SK-N-SH (cell line): Measurements from ENCODE around the gene APOOL. TPM values are rescaled to one million over a fixed set of nuclear protein-coding genes. Genes with fewer than 3 reads are reported as not detected.

ENCODE experiments used
- CTCF ChIA-PET: fragments of 300-600, 350-600 bp; formaldehyde crosslinking; extraction: SDS; loops from one replicate; lab custom pipeline; 2021; lab: Yijun Ruan, JAX
- POLR2A ChIA-PET: fragments of 350-600 bp; sonication (Branson Sonifier 250); formaldehyde crosslinking; extraction: SDS; loops from one replicate; lab custom pipeline; 2020; ENCODE audit warnings: antibody characterized with exemption, inconsistent platforms; lab: Yijun Ruan, JAX
- DNase-seq: peaks from one replicate; pipeline ENCODE4 v3.0.0; 2012
- H2AFZ ChIP-seq: fragments of 200-600 bp; sonication (generic); 2 replicates; pipeline ENCODE4 v1.8.1; 2016; ENCODE audit warnings: antibody characterized with exemption, mild to moderate bottlenecking, low read depth
- H3F3A ChIP-seq: fragments of 200-600 bp; sonication (generic); replicated peaks from 2 replicates; pipeline ENCODE3; 2016; ENCODE audit warnings: antibody characterized with exemption, mild to moderate bottlenecking; ENCODE audit not compliant: insufficient read depth
- H3K27ac ChIP-seq, 2 experiments: fragments of 200-500 bp in 1 of 2; fragments of 200-600 bp in 1 of 2; sonication (Bioruptor generic) in 1 of 2; sonication (generic), shearing (Covaris generic) in 1 of 2; 2 replicates each; pipeline versions ENCODE4 v1.5.1 to v1.6.1; 2014 to 2016; ENCODE audit warnings: low read depth in 2 of 2, inconsistent platforms in 1 of 2, low read length in 1 of 2, mild to moderate bottlenecking in 1 of 2, mixed read lengths in 1 of 2
- H3K27me3 ChIP-seq: fragments of 200-600 bp; sonication (generic), shearing (Covaris generic); 2 replicates; pipeline ENCODE4 v1.6.1; 2016; ENCODE audit warnings: mixed run types; ENCODE audit not compliant: insufficient read depth
- H3K36me3 ChIP-seq, 2 experiments: fragments of 200-500 bp in 1 of 2; fragments of 200-600 bp in 1 of 2; sonication (Bioruptor generic) in 1 of 2; sonication (generic) in 1 of 2; replicated peaks in 1 of 2; 2 replicates each; pipeline versions ENCODE3 to v1.5.1; 2014 to 2016; ENCODE audit warnings: low read length in 1 of 2, mild to moderate bottlenecking in 1 of 2; ENCODE audit not compliant: insufficient read depth in 2 of 2, control insufficient read depth in 1 of 2
- H3K4me1 ChIP-seq, 2 experiments: fragments of 200-500 bp in 1 of 2; fragments of 200-600 bp in 1 of 2; sonication (Bioruptor generic) in 1 of 2; sonication (generic), shearing (Covaris generic) in 1 of 2; 2 replicates each; pipeline versions ENCODE4 v1.5.1 to v1.6.1; 2014 to 2016; ENCODE audit warnings: low read depth in 1 of 2, low read length in 1 of 2, mixed run types in 1 of 2; ENCODE audit not compliant: insufficient read depth in 2 of 2, control insufficient read depth in 1 of 2
- H3K4me2 ChIP-seq: fragments of 200-600 bp; sonication (generic), shearing (Covaris generic); 2 replicates; pipeline ENCODE4 v1.6.1; 2017; ENCODE audit warnings: mixed run types
- H3K4me3 ChIP-seq, 2 experiments: fragments of 200-500 bp in 1 of 2; fragments of 200-600 bp in 1 of 2; sonication (Bioruptor generic) in 1 of 2; sonication (generic), shearing (Covaris generic) in 1 of 2; 2 replicates each; pipeline versions ENCODE4 v1.5.1 to v1.8.1; 2014 to 2016; ENCODE audit warnings: low read depth in 2 of 2, inconsistent platforms in 1 of 2, low read length in 1 of 2, mild to moderate bottlenecking in 1 of 2, mixed read lengths in 1 of 2, moderate library complexity in 1 of 2
- H3K79me2 ChIP-seq: fragments of 200-600 bp; sonication (generic); 2 replicates; pipeline ENCODE4 v1.8.1; 2017; ENCODE audit warnings: mild to moderate bottlenecking; ENCODE audit not compliant: insufficient read depth
- H3K9ac ChIP-seq: fragments of 200-600 bp; sonication (generic); 2 replicates; pipeline ENCODE4 v1.6.1; 2017; ENCODE audit warnings: mixed run types
- H3K9me2 ChIP-seq: fragments of 200-600 bp; sonication (generic); 2 replicates; pipeline ENCODE4 v1.6.1; 2017; ENCODE audit warnings: mixed run types
- H3K9me3 ChIP-seq: fragments of 200-600 bp; sonication (generic); 2 replicates; pipeline ENCODE4 v1.6.1; 2017; ENCODE audit warnings: mixed run types, mild to moderate bottlenecking, moderate library complexity
- H4K20me1 ChIP-seq: fragments of 200-600 bp; sonication (generic); 2 replicates; pipeline ENCODE4 v1.6.1; 2017; ENCODE audit warnings: mild to moderate bottlenecking, mixed run types; ENCODE audit not compliant: insufficient read depth
- CHD2 ChIP-seq: fragments of 150-350 bp; IDR thresholded peaks from 2 replicates; pipeline ENCODE4 v1.6.1; 2018; ENCODE audit warnings: low read length; ENCODE audit not compliant: partially characterized antibody
- FOXJ3 ChIP-seq: sonication (generic); formaldehyde crosslinking; IDR thresholded peaks from 2 replicates; pipeline ENCODE4 v1.5.1; 2020; ENCODE audit warnings: mild to moderate bottlenecking, missing genetic modification reagents
- FOXM1 ChIP-seq: IDR thresholded peaks from 2 replicates; pipeline ENCODE4 v1.4.0; 2012; ENCODE audit warnings: low read depth, mild to moderate bottlenecking
- GABPA ChIP-seq: IDR thresholded peaks from 2 replicates; pipeline ENCODE4 v1.4.0; 2012; ENCODE audit warnings: low read depth, mild to moderate bottlenecking
- GATA2 ChIP-seq: sonication (generic); formaldehyde crosslinking; IDR thresholded peaks from 2 replicates; pipeline ENCODE4 v1.5.0; 2020; ENCODE audit warnings: mild to moderate bottlenecking, missing genetic modification reagents
- JUND ChIP-seq: IDR thresholded peaks from 2 replicates; pipeline ENCODE4 v1.4.0; 2012
- MEF2A ChIP-seq: IDR thresholded peaks from 2 replicates; pipeline ENCODE4 v1.4.0; 2012; ENCODE audit warnings: low read depth, borderline replicate concordance
- MXI1 ChIP-seq: IDR thresholded peaks from 2 replicates; pipeline ENCODE4 v1.6.1; 2012; ENCODE audit warnings: mild to moderate bottlenecking, low read depth, low read length, improper control_type of control experiment
- POLR2AphosphoS5 ChIP-seq: IDR thresholded peaks from 2 replicates; pipeline ENCODE4 v1.6.1; 2012; ENCODE audit warnings: low read depth, low read length
- RAD21 ChIP-seq: IDR thresholded peaks from 2 replicates; pipeline ENCODE4 v1.6.1; 2012; ENCODE audit warnings: mild to moderate bottlenecking, low read length
- RCOR1 ChIP-seq: fragments of 150-350 bp; IDR thresholded peaks from 2 replicates; pipeline ENCODE4 v1.6.1; 2017; ENCODE audit warnings: antibody characterized with exemption, low read length
- RXRA ChIP-seq: IDR thresholded peaks from 2 replicates; pipeline ENCODE4 v1.4.0; 2012; ENCODE audit warnings: low read depth, mild to moderate bottlenecking, borderline replicate concordance
- SMC3 ChIP-seq: IDR thresholded peaks from 2 replicates; pipeline ENCODE4 v1.6.1; 2012; ENCODE audit warnings: low read depth, low read length, improper control_type of control experiment
- TAF1 ChIP-seq: IDR thresholded peaks from 2 replicates; pipeline ENCODE4 v1.6.1; 2012; ENCODE audit warnings: low read depth, mild to moderate bottlenecking, low read length, moderate library complexity, borderline replicate concordance
- YY1 ChIP-seq: IDR thresholded peaks from 2 replicates; pipeline ENCODE4 v1.4.0; 2012; ENCODE audit warnings: low read depth, mild to moderate bottlenecking
- WGBS: methylation state at CpG from one replicate; pipeline ENCODE4 v1.1.6; 2017; ENCODE audit warnings: low lambda C conversion rate; 5-methylcytosine and 5-hydroxymethylcytosine counted together
- polyA plus RNA-seq, 3 experiments: library from polyadenylated mRNA; depleted of rRNA; stranded (reverse); fragments of >200 nt; gene quantifications; 2 replicates each; pipeline ENCODE4 v1.2.3, GENCODE V29; 2012
- TF ChIP-seq, protein P1 (sequence below): IDR thresholded peaks from 2 replicates; pipeline ENCODE4 v1.4.0; 2012; ENCODE audit warnings: low read depth
- TF ChIP-seq, protein P2 (sequence below): IDR thresholded peaks from 2 replicates; pipeline ENCODE4; 2012
- TF ChIP-seq, protein P3 (sequence below): fragments of 150-350 bp; IDR thresholded peaks from 2 replicates; pipeline ENCODE4 v1.6.1; 2016; ENCODE audit warnings: mild to moderate bottlenecking, low read depth, low read length
- TF ChIP-seq, protein P4 (sequence below): IDR thresholded peaks from 2 replicates; pipeline ENCODE4 v1.6.1; 2012; ENCODE audit warnings: mild to moderate bottlenecking, low read depth, low read length, moderate library complexity
- TF ChIP-seq, protein P5 (sequence below): IDR thresholded peaks from 2 replicates; pipeline ENCODE4 v1.4.0; 2012; ENCODE audit warnings: low read depth, borderline replicate concordance

The APOOL gene
- polyA plus RNA-seq, 1 of the 3 experiments (the other 2 are of a cell fraction), result 2.4 TPM

DNA sequence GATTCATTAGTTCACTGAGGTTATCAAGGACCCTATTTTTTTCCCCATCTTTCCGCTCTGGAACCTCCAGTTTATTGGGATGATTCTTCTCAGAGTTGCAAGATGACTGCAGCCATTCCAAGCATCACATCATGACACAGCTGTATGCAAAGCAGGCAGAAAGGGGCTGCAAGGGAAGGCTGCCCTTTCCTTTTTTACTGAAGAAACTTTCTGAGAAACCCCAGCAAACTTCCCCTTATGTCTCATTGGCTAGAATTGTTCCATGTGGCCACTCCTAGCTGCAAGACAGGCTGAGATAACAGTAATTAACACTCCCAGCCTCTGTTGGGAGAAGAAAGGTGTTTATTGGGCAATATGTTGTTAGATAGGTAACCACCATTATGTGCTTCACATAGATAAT, 137.3 kb downstream of the APOOL start:
- H3K27ac ChIP-seq, result no peak overlapping the region
- H3K4me1 ChIP-seq, result no peaks in the 10 kb centered on the region
- no peak overlapping the region for H3K4me2 ChIP-seq
- TF ChIP-seq, protein P1, sequence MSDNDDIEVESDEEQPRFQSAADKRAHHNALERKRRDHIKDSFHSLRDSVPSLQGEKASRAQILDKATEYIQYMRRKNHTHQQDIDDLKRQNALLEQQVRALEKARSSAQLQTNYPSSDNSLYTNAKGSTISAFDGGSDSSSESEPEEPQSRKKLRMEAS, result no peak
- TF ChIP-seq FOXJ3 (CRISPR knock-in tag) (no peak), JUND (no peak), FOXM1 (no peak), RAD21 (no peak), CHD2 (no peak), POLR2AphosphoS5 (no peak), RXRA (no peak), SMC3 (no peak), YY1 (no peak), GABPA (no peak), MXI1 (no peak), RCOR1 (no peak), MEF2A (no peak), TAF1 (no peak), GATA2 (CRISPR knock-in tag) (no peak)
- TF ChIP-seq, protein P2, sequence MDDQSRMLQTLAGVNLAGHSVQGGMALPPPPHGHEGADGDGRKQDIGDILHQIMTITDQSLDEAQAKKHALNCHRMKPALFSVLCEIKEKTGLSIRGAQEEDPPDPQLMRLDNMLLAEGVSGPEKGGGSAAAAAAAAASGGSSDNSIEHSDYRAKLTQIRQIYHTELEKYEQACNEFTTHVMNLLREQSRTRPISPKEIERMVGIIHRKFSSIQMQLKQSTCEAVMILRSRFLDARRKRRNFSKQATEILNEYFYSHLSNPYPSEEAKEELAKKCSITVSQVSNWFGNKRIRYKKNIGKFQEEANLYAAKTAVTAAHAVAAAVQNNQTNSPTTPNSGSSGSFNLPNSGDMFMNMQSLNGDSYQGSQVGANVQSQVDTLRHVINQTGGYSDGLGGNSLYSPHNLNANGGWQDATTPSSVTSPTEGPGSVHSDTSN, result no peak
- TF ChIP-seq, protein P3, sequence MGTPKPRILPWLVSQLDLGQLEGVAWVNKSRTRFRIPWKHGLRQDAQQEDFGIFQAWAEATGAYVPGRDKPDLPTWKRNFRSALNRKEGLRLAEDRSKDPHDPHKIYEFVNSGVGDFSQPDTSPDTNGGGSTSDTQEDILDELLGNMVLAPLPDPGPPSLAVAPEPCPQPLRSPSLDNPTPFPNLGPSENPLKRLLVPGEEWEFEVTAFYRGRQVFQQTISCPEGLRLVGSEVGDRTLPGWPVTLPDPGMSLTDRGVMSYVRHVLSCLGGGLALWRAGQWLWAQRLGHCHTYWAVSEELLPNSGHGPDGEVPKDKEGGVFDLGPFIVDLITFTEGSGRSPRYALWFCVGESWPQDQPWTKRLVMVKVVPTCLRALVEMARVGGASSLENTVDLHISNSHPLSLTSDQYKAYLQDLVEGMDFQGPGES, result no peak
- TF ChIP-seq, protein P4, sequence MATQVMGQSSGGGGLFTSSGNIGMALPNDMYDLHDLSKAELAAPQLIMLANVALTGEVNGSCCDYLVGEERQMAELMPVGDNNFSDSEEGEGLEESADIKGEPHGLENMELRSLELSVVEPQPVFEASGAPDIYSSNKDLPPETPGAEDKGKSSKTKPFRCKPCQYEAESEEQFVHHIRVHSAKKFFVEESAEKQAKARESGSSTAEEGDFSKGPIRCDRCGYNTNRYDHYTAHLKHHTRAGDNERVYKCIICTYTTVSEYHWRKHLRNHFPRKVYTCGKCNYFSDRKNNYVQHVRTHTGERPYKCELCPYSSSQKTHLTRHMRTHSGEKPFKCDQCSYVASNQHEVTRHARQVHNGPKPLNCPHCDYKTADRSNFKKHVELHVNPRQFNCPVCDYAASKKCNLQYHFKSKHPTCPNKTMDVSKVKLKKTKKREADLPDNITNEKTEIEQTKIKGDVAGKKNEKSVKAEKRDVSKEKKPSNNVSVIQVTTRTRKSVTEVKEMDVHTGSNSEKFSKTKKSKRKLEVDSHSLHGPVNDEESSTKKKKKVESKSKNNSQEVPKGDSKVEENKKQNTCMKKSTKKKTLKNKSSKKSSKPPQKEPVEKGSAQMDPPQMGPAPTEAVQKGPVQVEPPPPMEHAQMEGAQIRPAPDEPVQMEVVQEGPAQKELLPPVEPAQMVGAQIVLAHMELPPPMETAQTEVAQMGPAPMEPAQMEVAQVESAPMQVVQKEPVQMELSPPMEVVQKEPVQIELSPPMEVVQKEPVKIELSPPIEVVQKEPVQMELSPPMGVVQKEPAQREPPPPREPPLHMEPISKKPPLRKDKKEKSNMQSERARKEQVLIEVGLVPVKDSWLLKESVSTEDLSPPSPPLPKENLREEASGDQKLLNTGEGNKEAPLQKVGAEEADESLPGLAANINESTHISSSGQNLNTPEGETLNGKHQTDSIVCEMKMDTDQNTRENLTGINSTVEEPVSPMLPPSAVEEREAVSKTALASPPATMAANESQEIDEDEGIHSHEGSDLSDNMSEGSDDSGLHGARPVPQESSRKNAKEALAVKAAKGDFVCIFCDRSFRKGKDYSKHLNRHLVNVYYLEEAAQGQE, result no peak
- TF ChIP-seq, protein P5, sequence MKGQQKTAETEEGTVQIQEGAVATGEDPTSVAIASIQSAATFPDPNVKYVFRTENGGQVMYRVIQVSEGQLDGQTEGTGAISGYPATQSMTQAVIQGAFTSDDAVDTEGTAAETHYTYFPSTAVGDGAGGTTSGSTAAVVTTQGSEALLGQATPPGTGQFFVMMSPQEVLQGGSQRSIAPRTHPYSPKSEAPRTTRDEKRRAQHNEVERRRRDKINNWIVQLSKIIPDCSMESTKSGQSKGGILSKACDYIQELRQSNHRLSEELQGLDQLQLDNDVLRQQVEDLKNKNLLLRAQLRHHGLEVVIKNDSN, result no peak
- TF ChIP-seq, all 33 proteins: peak for 0
- H4K20me1 ChIP-seq, result no peaks in the 10 kb centered on the region
- H3K9ac ChIP-seq, result no peak overlapping the region
- H3F3A ChIP-seq, result no peaks in the 10 kb centered on the region
- ChIA-PET POLR2A (no interaction called here), CTCF (interaction anchor here (1.1 to 1.2 kb wide), 2 partner anchors 28 to 31 kb away, joined by 3 to 5 read pairs; no protein-coding TSS in a partner anchor)
- H3K27me3 ChIP-seq, result no peaks in the 10 kb centered on the region
- H3K79me2 ChIP-seq, result no peaks in the 10 kb centered on the region
- H3K9me3 ChIP-seq, result no peaks in the 10 kb centered on the region
- H3K9me2 ChIP-seq, result no peaks in the 10 kb centered on the region
- 10% methylated on average over 1 of the region's 1 CpG for WGBS
- no peak for DNase-seq
- H2AFZ ChIP-seq, result no peak overlapping the region
- no peaks in the 10 kb centered on the region for H3K36me3 ChIP-seq
- H3K4me3 ChIP-seq, result no peak overlapping the region

Other genes starting within 250 kb of the APOOL start
- not detected in 2 replicates for gene SATL1, start 239.9 kb downstream of the APOOL start, polyA plus RNA-seq (2012; rRNA removed)
- 3.8 and 5.2 TPM in 2 replicates for gene ZNF711, start 240.1 kb downstream of the APOOL start, polyA plus RNA-seq (2012; rRNA removed)